Endothelial cell of umbilical vein (primary cell): ENCODE results near the gene ANGEL1. TPM values are rescaled to one million over a fixed set of nuclear protein-coding genes. Genes with fewer than 3 reads are reported as not detected.

Experiments
- BruUV-seq: library from RNA; stranded (reverse); fragments of 400-500 nt; replicated peaks from 2 replicates; lab custom pipeline; 2021; lab: Mats Ljungman, UMichigan
- CTCF ChIA-PET: fragments of 300-600, 350-600 bp; sonication (Branson Sonifier 250); formaldehyde crosslinking; loops from one replicate; lab custom pipeline; 2021; ENCODE audit warnings: antibody characterized with exemption, inconsistent platforms; lab: Charles Lee
- POLR2A ChIA-PET: fragments of 300-600, 350-600 bp; sonication (Branson Sonifier 250); formaldehyde crosslinking; loops from one replicate; lab custom pipeline; 2021; ENCODE audit warnings: antibody characterized with exemption, inconsistent platforms; lab: Charles Lee
- DNase-seq: peaks from one replicate; pipeline ENCODE4 v3.0.0-alpha.2; 2011; ENCODE audit warnings: low read depth, low spot score
- FAIRE-seq: peaks from 2 replicates; lab custom pipeline; 2011; peaks lifted over from hg19 to GRCh38; lab: Jason Lieb, UNC
- H2AFZ ChIP-seq: 2 replicates; pipeline ENCODE4 v1.6.0; 2012; ENCODE audit warnings: low read depth, low read length, control low read depth, inconsistent platforms
- H3K27ac ChIP-seq: 2 replicates; pipeline ENCODE4 v1.5.1; 2011; ENCODE audit warnings: low read depth, mild to moderate bottlenecking, control low read depth, low read length, moderate library complexity; ENCODE audit not compliant: insufficient read depth
- H3K27me3 ChIP-seq, 2 experiments: 2 replicates each; pipeline versions ENCODE4 v1.6.0 to v1.6.1; 2011; ENCODE audit warnings: low read length in 2 of 2, mixed read lengths in 1 of 2; ENCODE audit not compliant: control insufficient read depth in 2 of 2, insufficient read depth in 2 of 2
- H3K36me3 ChIP-seq, 2 experiments: 2 replicates in 1 of 2; 3 replicates in 1 of 2; pipeline ENCODE4 v1.5.1; 2011; ENCODE audit warnings: low read length in 2 of 2, mild to moderate bottlenecking in 1 of 2, moderate library complexity in 1 of 2; ENCODE audit not compliant: control insufficient read depth in 2 of 2, insufficient read depth in 2 of 2; ENCODE audit errors: extremely low read depth in 1 of 2
- H3K4me1 ChIP-seq: 3 replicates; pipeline ENCODE4 v1.5.1; 2011; ENCODE audit warnings: mild to moderate bottlenecking, low read length; ENCODE audit not compliant: control insufficient read depth, insufficient read depth; ENCODE audit errors: extremely low read depth
- H3K4me2 ChIP-seq: 2 replicates; pipeline ENCODE4 v1.6.1; 2011; ENCODE audit warnings: low read length, control low read depth, mixed read lengths; ENCODE audit not compliant: insufficient read depth
- H3K4me3 ChIP-seq, 3 experiments: fragments of 200-600 bp in 1 of 3; sonication (generic), shearing (Covaris generic) in 1 of 3; replicated peaks in 1 of 3; 2 replicates each; pipeline ENCODE4 v1.5.1; 2011 to 2016; ENCODE audit warnings: control low read depth in 3 of 3, low read length in 3 of 3, mild to moderate bottlenecking in 2 of 3, inconsistent platforms in 1 of 3, low read depth in 1 of 3, moderate library complexity in 1 of 3; ENCODE audit not compliant: insufficient read depth in 1 of 3
- H3K79me2 ChIP-seq: 2 replicates; pipeline ENCODE4 v1.6.0; 2012; ENCODE audit warnings: low read length, inconsistent platforms; ENCODE audit not compliant: control insufficient read depth, insufficient read depth
- H3K9ac ChIP-seq: replicated peaks from 2 replicates; pipeline ENCODE3; 2011; ENCODE audit warnings: low read length, control low read depth; ENCODE audit not compliant: insufficient read depth; ENCODE audit errors: extremely low read depth
- H3K9me1 ChIP-seq: replicated peaks from 3 replicates; pipeline ENCODE4 v1.6.0; 2011; ENCODE audit warnings: mild to moderate bottlenecking, low read length; ENCODE audit not compliant: control insufficient read depth, insufficient read depth; ENCODE audit errors: extremely low read depth
- H3K9me3 ChIP-seq: replicated peaks from 2 replicates; pipeline ENCODE4 v1.5.1; 2012; ENCODE audit warnings: low read length, inconsistent platforms; ENCODE audit not compliant: control insufficient read depth, insufficient read depth
- H4K20me1 ChIP-seq: replicated peaks from 2 replicates; pipeline ENCODE3; 2011; ENCODE audit warnings: mild to moderate bottlenecking, low read length; ENCODE audit not compliant: control insufficient read depth, insufficient read depth; ENCODE audit errors: extremely low read depth
- CTCF ChIP-seq, 2 donors: IDR thresholded peaks; 1 replicate in 1 of 2; 2 replicates in 1 of 2; pipeline ENCODE4 v1.5.1; 2011; ENCODE audit warnings: low read length in 2 of 2, mild to moderate bottlenecking in 2 of 2, moderate library complexity in 2 of 2, control low read depth in 1 of 2, inconsistent platforms in 1 of 2, low read depth in 1 of 2; ENCODE audit not compliant: insufficient read depth in 1 of 2; ENCODE audit errors: extremely low read depth in 1 of 2
- EZH2 ChIP-seq: IDR thresholded peaks from 2 replicates; pipeline ENCODE4 v1.6.1; 2012; ENCODE audit warnings: borderline replicate concordance, low read depth, mild to moderate bottlenecking, moderate library complexity, low read length, inconsistent platforms; ENCODE audit not compliant: severe bottlenecking
- FOS ChIP-seq: IDR thresholded peaks from 2 replicates; pipeline ENCODE4 v1.6.1; 2011; ENCODE audit warnings: mild to moderate bottlenecking, low read length, moderate library complexity, borderline replicate concordance; ENCODE audit not compliant: insufficient read depth
- GATA2 ChIP-seq: IDR thresholded peaks from 2 replicates; pipeline ENCODE4 v1.7.0; 2011; ENCODE audit warnings: low read depth, mild to moderate bottlenecking, moderate library complexity, mixed read lengths, low read length; ENCODE audit not compliant: insufficient read length, insufficient read depth
- JUN ChIP-seq: IDR thresholded peaks from 2 replicates; pipeline ENCODE4 v1.6.1; 2011; ENCODE audit warnings: borderline replicate concordance, low read depth; ENCODE audit not compliant: insufficient read length, insufficient read depth
- MAX ChIP-seq: IDR thresholded peaks from 2 replicates; pipeline ENCODE4 v1.6.1; 2011; ENCODE audit not compliant: insufficient read depth, insufficient read length
- MYC ChIP-seq: IDR thresholded peaks from one replicate; pipeline ENCODE4 v1.6.1; 2011; ENCODE audit warnings: mild to moderate bottlenecking, low read depth, low read length
- POLR2A ChIP-seq: IDR thresholded peaks from 2 replicates; pipeline ENCODE4 v1.6.1; 2012; ENCODE audit warnings: low read depth, mild to moderate bottlenecking, control low read depth, low read length
- POLR2AphosphoS5 ChIP-seq: IDR thresholded peaks from 2 replicates; pipeline ENCODE4 v1.6.1; 2012; ENCODE audit warnings: low read depth, mild to moderate bottlenecking, control low read depth, low read length, moderate library complexity; ENCODE audit not compliant: insufficient read depth
- dilution Hi-C: fragments of 300-500 bp; cut with MboI; formaldehyde crosslinking; loops from one replicate; pipeline ENCODE4 v1.15.0; 2019; ENCODE audit warnings: low sequenced_read_pairs; ENCODE audit not compliant: extremely low pct_ligation_motif_present
- intact Hi-C: fragments of 100-400 bp; cut with micrococcal nuclease; formaldehyde crosslinking; loops from one replicate; pipeline ENCODE4 v1.10.0; 2022
- polyA plus RNA-seq, 4 experiments: library from polyadenylated mRNA; depleted of rRNA in 3 of 4; stranded (reverse) in 3 of 4; unstranded in 1 of 4; fragments of >200 nt; gene quantifications; 2 replicates each; pipeline versions ENCODE4 v1.2.1 to v1.2.3, GENCODE V29; 2011 to 2012; ENCODE audit warnings: missing spikeins in 1 of 4
- total RNA-seq: library from RNA; stranded (reverse); gene quantifications from 2 replicates; pipeline ENCODE4 v1.2.3, GENCODE V29; 2021

The ANGEL1 gene
- total and polyA plus RNA-seq, 2 donors (not counting 3 experiments of a cell fraction or from before 2014, with no cell fraction given), result 14.8 to 22.0 TPM

- no peaks in the 10 kb centered on the region for H3K79me2 ChIP-seq
- dilution Hi-C loops (no loop called here), intact Hi-C loops (no loop called here)
- no peaks in the 10 kb centered on the region for H3K9me1 ChIP-seq
- POLR2A ChIA-PET, result no interaction called here
- FAIRE-seq, result no peak
- no peak overlapping the region for H3K27ac ChIP-seq
- CTCF ChIA-PET, result interaction anchor here (0.8 to 6.0 kb wide), 4 partner anchors 10 to 65 kb away, joined by 3 to 64 read pairs (median 6); partner anchors contain the start of gene VASH1
- TF ChIP-seq MAX (no peak), POLR2AphosphoS5 (no peak), JUN (no peak), CTCF (IDR thresholded peaks at IDR 0.05; ENCODE audit: extremely low read depth in 1 of 2, insufficient read depth in 1 of 2, low read depth in 1 of 2, low read length in 2 of 2) (no peak), FOS (no peak), EZH2 (no peak), MYC (no peak), POLR2A (no peak), GATA2 (no peak)
- H3K9me3 ChIP-seq, result no peaks in the 10 kb centered on the region
- no peak overlapping the region for H3K4me2 ChIP-seq
- DNase-seq, result no peak
- no peak overlapping the region for H3K9ac ChIP-seq
- H3K4me3 ChIP-seq, result no peak overlapping the region
- H3K36me3 ChIP-seq, result peaks cover 0 to 5% of the 10 kb centered on the region in 2 experiments
- no peaks in the 10 kb centered on the region for H3K27me3 ChIP-seq
- H4K20me1 ChIP-seq, result no peaks in the 10 kb centered on the region
- no TSS peak for BruUV-seq
- H2AFZ ChIP-seq, result no peak overlapping the region
- peaks cover 38% of the 10 kb centered on the region for H3K4me1 ChIP-seq
Observed at GRCh38 chr14:76771437-76771980, 41.2 kb downstream of the ANGEL1 start.
